ENCODE data around the gene ARSH. TPM values are rescaled to one million over a fixed set of nuclear protein-coding genes. Genes with fewer than 3 reads are reported as not detected.

Gene ARSH
- polyA plus RNA-seq, 1 donor: not detected

DNA sequence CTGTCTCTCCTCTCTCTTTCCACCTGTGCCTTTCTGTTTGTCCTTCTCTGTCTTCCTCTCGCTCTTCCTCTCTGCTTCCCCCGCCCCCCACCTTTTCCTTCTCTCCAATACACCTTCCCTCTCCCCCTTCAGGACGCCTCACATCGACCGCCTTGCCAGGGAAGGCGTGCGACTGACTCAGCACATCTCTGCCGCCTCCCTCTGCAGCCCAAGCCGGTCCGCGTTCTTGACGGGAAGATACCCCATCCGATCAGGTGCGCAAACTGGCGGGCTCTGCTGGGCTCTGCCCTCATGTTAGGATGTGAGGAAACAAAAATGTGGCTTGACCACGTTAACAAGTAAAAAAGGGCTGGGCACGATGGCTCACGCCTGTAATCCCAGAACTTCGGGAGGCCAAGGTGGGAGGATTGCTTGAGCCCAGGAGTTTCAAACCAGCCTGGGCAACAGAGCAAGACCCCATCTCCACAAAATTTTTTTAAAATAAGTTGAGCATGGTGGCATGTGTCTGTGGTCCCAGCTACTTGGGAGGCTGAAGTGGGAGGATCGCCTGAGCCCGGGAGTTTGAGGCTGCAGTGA is 70.2 kb downstream of the ARSH start:
- no CpG with 5 or more reads among the region's 21 CpGs for WGBS (ENCODE audit: insufficient coverage, low lambda C conversion rate)
- no peak for DNase-seq

More for the DNA sequence above, 70.2 kb downstream of the ARSH start:
- no peaks in the 10 kb centered on the region for H3K4me1 ChIP-seq (ENCODE audit: control insufficient read depth, insufficient read depth, low read length)
- no peaks in the 10 kb centered on the region for H3K27me3 ChIP-seq (ENCODE audit: control insufficient read depth, insufficient read depth, low read length)
- H3K36me3 ChIP-seq (ENCODE audit: control insufficient read depth, insufficient read depth, low read length): no peaks in the 10 kb centered on the region
- no peak overlapping the region for H3K4me3 ChIP-seq (ENCODE audit: low read length)
- H3K27ac ChIP-seq (ENCODE audit: low read length): no peak overlapping the region
- no peaks in the 10 kb centered on the region for H3K9me3 ChIP-seq (ENCODE audit: control insufficient read depth, low read depth, low read length)

Other genes with a start within 250 kb of the ARSH start
- gene GYG2, start 177.6 kb upstream of the ARSH start, polyA plus RNA-seq: 13.2 TPM
- 34.1 TPM for gene ARSD, start 77.2 kb upstream of the ARSH start, polyA plus RNA-seq
- 0.06 TPM for gene ARSF, start 34.9 kb downstream of the ARSH start, polyA plus RNA-seq

Data from large intestine (tissue), 3 donors.